NCI-H446 treated with DMSO at 0.1 percent for 48 hours (cell line): ENCODE measurements around the gene ANKUB1.
A peak's percentile ranks its signal among the peaks of the same experiment; 100 is the strongest.

ENCODE experiments used
- DNase-seq: peaks from one replicate; lab custom pipeline; 2025; lab: John Stamatoyannopoulos, UW

Gene ANKUB1

DNA sequence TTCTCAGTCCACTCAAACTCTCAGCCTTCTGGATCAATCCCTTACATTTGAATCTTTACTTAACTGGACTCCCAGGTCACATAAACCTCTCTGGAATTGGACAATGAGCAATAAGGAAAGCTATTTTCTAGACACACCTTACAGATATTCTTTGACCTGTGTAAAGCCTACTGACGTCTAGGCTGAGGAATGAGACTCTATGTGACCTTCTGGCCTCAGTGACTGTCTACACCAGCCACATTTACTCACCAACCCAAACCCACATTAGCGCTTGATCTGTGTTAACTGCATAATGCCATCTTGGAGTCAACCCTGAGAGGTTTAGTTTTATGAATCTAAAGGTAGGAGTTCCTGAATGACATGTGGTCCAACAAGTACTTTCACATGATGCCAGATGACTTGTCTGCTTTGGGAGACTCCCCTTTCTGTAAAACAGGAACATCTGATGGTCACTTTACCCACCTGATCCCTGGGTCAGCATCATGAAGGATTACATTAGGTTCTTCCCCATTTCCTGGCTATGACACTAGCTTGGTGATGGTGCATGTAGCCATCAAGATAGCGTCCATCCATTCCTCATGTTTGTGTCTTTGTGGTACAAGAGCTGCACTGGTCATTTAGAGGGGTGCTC, 28.7 kb downstream of the ANKUB1 start:
- DNase-seq: no peak

DNA sequence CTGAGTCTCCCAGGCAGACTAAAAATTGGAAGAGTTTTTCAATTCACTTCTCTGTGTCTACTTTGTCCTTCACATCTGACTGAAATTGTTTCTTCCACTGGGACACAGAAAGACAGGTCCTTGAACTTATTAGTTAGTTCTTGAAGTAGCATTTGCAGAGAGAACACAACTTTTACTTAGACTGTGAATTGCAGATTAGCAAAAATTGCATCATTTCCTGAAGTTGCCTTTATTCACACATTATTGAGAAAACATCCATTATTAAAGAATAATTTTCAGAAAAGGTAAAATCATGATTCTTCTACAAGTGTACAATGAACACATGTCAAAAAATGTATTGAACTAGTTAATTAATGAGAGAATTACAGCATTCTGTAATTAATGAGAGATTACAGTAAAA, 38.6 kb downstream of the ANKUB1 start:
- no peak for DNase-seq

DNA sequence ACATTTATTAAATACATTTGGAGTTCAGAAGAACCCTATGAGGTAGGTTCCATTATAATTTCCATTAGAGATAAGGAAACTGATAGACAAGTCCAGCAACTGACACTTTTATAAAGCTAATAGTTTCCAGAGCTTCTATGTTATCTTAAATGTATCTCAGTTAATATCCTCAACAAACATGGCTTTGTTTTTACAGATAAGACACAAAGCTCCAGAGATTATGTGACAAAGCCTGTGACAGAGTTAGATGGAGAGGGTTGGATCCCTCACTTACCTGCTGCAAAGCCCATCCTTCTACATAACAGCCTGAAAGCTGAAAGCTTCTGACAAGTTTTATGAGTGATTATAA, 39.6 kb downstream of the ANKUB1 start:
- no peak for DNase-seq

DNA sequence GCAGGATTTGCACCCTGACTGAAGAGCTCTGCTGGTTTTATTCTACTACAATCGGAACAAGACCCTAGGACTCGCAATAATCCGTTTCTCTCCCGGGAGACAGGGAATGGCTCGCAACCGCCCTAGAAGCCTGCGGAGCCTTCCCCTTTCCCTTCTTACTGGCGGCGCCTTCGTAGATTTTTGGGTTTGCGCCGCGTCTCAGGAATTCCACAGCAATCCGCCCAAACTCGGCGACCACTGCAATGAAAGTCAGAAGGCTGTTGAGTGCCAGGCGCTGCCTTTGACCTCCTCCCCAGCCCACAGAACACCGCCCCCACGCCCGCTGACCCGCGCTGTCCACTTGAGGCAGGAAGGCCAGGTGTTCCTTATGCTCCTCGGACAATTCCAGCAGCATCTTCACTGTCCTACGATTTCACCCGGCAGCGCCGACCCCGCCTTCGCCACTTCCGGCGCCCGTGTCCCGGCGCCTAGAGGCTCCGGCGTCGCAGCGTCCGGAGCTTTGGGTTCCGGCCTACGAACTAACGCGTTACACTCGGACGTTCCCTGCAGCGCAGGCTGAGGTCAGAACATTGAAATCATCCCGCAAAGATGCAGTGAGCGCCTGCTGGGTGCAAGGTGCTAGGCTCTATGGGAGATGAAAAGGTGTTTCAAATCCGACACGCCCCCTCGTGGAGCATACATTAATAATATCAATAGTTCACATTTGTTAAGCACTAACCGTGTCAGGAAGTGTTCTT, 40.1 kb downstream of the ANKUB1 start, which contains the start of gene COMMD2:
TSS of gene COMMD2 (minus strand) at position 439 of the 737 bp plus-strand sequence. CDS start at position 394, 45 bp downstream.
- peak; percentile 79 for DNase-seq

DNA sequence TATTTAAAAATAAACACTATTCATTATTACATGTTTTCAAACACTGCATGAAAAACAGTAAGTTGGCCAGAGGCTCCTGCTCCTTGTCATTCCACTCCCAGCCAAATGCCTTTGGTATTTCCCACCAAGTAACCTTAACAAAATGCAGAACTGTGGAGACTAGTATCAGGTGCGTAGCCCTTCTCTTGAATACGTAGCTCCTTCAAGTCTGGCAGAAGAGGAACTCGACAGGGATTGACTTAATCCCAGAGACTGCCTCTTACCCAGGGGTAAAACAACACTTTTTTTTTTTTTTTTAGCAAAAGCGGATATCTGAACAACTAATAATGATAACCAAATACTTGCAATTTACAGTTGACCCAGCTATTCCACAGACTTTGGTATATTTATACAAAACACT, 40.8 kb downstream of the ANKUB1 start:
- no peak for DNase-seq

DNA sequence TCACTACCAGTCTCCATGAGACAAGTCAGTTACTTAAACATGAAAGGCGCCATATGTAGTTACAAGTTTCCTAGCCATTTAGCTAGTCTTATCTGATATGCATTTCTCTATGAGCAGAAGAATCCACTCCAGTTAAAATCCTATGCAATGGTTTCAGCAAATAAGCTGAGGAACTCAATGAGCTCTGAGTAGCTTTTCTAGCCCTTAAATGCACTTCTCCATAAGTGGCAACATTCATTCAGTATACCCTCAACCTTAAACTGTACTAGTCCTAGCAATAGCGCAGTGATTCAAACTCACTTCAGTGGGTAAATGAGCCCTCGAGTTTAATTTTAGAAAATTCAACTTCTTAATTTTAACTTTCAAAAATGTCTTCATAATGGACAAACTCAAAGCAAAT, 47.7 kb downstream of the ANKUB1 start:
- DNase-seq: no peak

DNA sequence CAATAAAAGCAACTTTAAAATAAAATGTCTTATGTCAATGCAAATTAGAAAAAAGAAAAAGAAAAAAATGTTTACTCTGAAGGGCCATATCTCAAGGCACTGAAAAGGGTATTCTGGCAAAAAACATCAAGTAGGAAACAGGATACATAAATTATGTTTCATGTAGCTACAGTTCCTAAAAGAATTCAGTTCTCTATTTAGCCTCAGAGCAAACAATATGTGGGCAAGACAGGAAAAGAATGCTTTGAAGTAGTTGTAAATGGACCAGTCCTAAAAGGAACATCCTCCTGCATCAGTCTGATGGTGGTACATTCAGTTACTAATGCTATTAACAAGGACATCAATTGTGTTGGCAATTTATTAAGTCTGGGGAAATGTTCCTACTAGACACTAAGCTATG, 48.2 kb downstream of the ANKUB1 start:
- no peak for DNase-seq

DNA sequence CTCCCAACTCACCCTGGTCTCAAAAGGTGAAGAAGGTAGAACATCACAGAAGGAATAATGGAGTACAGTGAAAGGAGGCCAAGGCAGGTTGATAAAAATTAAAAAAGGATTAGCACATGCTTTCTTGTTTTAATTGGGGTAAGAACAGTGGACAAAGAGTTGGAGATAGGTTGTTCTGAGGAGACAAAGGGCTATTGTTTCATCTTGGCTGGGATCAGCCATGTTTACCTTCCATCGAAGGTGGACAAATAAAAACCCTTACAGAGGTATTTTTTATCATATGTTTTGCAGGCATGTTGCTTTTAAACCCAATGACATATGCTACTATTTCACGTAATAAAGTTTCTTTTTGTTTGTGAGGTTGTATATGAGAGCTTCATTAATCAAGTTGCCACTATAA, 53.0 kb downstream of the ANKUB1 start:
- DNase-seq: no peak

DNA sequence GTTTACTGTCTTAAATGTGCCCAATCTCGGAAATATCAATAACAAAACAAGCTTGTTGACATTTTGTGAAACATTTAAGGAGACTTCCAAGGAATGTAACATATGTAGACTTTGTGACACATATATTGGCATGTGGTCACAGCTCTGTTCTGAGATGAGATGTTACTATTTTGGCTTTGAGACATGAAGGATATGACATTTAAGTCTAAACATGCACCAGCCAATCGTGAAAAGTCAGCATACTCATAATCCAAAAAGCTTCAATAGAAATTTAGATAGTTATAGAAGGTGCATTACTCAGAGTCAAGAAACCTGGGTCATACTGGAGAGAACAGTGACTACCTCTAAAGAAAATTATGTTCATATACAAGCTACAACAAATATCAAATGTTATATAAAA, 53.5 kb downstream of the ANKUB1 start:
- DNase-seq: no peak

DNA sequence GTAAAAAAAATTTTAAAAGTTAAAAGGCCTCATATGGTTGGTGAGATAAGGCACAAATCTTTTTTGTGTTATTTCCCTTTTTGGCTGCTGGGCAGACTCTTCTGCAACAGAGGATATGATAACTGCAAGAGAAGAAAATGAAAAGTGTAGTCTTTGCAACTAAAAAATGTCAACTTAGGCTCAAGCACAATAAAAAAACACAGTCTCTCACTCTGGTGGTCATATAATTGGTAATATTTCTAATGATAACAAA, 55.5 kb downstream of the ANKUB1 start:
- DNase-seq: no peak

DNA sequence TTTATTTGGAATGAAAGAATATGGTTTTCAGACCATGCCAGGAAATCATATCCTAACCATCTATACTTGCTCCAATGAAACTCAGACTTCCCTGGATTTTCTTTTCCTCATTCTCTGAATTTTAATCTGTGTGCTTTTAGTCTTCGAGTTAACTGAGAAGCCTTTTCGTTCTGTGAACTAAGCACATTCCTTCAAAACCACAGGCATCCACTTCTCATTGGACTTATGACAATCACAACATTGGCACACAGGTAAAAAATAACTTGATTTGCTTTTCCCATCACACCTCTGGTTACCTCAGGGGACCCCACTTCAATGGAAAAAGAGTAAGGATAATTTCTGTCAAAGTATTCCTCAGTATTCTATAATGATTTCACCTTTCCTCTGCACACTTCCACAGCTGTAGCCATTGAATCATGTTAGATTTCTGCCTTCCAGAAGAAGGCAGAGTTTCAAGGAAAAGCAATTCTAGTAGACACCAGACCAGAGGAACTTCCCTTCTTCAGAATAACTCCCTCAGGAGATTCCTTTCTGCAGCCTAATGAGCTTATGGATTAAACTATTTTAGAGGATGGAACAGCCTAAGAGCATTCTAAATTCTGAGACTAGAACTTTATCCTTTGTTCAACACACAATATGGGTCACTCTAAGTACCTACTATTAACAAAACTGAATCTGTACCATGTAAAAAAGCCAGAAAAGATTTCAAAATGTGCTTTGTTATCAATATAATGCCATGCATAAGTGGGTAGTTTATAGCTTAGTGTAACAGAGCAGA, 56.0 kb downstream of the ANKUB1 start:
- no peak for DNase-seq

DNA sequence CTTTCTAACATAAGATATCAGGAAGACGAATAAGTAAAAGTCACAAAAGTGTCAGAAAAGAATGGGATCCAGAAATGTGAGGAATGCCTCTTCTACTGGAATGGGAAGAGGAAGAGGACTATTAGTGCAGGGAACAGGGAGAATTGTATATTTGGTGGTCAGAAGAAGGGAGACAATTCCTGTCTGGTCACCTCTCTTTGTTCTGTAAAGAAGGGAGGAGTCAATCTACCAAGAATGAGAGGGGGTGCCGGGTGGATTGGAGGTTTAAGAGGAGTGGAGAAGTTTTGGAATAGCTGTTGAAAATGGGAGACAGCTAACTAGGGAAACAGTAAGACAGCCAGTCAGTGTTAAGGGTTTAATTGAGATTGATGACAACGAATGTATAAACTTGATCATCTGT, 60.1 kb downstream of the ANKUB1 start:
- no peak for DNase-seq

DNA sequence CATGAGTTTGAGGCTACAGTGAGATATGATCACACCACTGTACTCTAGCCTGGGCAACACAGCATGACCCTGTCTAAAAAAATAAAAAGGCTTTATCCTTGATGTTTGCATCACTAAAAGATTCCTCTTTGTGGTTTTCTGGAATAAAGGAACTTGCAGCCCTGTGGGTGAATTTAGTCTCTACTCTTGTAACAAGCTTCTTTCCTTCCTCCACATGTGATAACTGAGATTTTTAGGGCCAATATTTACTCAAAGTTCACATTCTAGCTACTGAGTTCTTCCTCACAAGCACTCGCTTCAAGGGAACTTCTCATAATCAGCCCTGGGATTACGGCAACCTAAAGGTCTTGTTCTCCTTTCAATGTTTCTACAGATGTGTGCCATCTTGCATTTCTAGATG, 64.7 kb downstream of the ANKUB1 start:
- no peak for DNase-seq

DNA sequence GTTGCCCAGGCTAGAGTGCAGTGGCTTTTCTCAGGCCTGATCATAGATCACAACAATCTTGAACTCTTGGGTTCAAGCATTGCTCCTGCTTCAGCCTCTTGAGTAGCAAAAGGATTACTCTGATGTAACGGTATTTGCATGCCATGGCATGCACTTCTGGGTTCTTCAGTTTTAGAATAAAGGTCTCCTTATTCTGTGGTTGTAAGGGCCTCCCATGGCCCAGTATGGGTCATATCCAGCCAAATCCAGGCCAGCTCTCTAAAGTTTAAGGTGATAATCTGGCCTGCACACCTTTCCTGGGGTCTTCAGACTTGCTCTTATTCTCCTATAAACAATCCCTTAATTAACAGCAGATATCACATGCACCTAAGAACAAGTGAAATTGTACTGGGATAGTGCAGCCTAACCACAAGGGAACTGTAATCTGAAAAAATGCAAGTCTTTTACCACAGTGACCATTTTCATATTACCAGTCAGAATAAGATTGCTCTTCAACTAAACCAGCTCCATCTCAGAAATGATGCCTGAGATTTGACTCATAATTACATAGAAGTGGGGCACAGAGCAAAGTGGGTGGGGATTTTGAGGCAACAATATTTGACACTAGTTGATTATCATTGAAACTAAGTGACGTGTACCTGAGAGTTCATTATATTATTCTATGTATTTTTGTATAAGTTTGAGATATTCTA, 65.5 kb downstream of the ANKUB1 start:
- DNase-seq: no peak

DNA sequence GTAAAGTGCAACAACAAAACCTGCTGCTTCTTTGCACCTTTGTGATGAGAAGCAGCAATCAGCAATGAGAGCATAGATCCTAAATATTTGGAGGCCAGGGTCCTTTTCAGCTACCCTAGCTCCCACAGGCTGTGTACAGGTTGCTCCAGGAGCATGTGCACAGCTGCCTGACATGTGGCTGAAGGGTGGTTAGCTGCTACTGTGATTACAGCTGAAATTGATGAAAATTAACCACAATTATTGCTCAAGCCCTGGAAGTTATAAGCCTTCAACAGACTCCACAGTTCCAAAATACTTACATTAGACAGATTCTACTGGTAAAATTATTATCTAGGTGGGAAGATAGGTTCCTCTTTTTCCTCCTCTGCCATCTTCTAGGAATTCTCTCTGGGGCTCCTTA, 68.6 kb downstream of the ANKUB1 start:
- no peak for DNase-seq

DNA sequence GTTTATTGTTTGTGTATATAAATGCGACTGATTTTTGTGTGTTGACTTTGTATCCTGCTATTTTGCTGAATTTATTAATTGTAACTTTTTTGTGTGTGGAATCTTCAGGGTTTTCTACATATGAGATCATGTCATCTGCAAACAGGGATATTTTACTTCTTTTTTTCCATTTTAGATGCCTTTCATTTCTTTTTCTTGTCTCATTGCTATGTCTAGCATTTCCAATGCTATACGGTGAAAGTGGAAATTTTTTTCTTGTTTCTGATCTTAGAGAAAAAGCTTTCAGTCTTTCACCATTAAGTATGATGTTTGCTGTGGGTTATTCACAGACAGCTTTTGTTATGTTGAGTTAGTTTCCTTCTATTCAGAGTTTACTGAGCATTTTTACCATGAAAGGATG, 71.4 kb downstream of the ANKUB1 start:
- no peak for DNase-seq

DNA sequence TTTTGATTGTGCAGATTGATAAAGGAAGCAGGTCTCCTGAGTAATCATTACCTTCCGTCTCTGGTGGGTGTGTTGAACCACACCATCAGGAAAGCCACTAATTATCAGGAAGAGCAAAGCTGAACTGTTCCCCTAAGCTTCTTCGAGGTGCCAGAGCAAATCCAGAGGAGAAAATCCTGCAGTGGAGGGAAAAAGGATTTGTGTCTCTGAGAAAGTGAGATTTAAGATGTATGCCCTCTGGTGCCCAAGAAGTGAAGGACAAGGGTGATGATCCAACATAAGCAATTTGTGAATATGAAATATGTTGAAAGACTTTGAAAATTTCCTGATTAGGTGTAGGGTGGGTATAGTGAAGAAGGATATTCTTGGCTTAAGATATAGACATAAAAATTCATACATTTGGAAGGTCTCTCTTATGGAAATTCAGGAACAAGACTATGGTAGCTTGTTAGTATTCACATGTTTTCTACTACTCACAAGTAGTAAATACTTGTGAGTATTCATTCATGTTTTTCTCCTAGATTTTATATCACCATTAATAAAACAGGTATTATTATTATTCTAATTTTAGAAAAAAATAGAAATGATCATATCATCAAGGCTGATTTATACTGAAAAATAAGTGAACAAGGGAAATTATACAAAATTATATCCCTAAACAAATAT, 74.8 kb downstream of the ANKUB1 start:
- peak; percentile 66 for DNase-seq

DNA sequence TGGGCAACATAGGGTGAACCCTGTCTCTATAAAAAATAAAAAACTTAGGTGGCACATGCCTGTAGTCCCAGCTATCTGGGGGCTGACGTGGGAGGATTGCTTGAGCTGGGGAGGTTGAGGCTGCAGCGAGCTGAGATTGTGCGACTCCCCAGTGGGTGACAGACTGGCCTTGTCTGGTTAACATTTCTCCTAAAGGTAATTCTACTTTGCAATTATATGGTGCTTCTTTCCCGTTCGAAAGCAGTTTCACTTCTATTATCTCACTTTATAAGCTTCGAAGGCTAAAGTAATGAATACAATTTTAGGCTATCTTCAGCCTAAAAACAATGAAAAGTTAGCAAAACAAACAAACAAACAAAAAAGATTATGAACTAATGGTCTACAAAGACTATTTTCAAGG, 75.4 kb downstream of the ANKUB1 start:
- DNase-seq: no peak

DNA sequence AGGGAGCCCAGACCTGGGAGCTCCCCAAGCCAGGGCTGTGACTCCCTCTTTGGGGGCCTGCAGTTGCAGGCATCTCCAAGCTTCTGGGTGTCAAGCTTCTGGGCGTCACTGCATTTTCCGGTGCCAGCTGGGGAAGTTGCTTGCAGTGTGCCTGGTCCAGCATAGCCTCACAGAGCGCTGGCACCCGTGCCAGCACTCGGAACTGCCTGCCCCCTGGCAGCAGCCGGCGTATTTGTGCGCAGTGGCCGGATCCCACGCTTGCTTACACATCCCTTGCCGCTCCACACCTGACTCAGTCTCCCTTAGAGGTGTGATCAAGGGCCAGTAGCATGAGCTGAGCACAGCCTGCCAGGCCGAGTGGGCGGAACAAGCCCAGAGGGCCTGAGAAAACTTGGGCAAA, 77.1 kb downstream of the ANKUB1 start:
- no peak for DNase-seq

DNA sequence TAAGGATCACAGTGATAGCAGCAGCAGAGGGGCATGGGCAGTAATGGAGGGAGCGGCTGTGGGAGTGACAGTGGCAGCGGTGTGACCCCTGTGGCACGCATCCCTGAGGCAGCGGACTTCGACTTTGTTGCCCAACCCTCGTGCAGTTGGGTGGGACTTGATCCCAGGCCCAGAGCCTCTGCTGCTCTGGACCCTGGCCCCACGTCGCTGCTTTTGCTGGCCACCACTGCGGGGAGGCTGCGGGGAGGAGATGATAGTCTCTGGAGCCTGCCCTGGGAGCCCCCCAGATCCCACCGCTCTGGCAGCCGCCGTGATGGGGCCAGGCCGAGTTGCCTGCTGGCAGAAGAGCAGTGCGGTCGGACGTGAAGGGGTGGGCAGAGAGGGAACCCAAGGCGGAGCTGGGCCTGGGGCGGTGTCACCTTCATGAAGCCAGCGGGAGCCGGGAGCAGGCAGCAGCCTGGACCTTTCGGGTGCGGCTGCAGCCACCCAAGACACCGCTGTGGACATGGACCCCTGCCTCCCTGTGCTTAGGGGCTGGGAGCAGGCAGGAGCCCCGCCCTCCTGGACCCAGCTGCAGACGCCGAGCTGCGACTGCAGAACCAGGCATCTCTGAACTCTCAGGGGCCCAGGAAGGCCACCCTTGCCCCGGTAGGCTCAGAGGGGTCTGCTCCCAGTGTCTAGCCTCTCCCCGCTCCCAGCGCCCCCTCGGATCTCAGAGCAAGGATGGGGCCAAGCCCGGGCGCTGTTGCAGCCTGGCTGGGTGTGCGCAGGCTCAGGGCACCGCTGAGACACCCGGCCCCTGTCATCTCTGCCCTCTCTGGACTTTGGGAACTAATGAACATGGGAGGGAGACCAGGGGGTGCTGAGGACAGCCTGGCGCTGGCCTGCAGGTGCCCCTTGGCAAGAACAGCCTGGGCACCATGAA, 78.4 kb downstream of the ANKUB1 start:
- DNase-seq: no peak
